NCI-H2227 treated with DMSO at 0.1 percent for 48 hours (cell line): ENCODE results near the gene TMEM236.
A peak's percentile ranks its signal among the peaks of the same experiment; 100 is the strongest.

Experiments used
- DNase-seq: peaks from one replicate; lab custom pipeline; 2025; lab: John Stamatoyannopoulos, UW

Gene TMEM236

DNA sequence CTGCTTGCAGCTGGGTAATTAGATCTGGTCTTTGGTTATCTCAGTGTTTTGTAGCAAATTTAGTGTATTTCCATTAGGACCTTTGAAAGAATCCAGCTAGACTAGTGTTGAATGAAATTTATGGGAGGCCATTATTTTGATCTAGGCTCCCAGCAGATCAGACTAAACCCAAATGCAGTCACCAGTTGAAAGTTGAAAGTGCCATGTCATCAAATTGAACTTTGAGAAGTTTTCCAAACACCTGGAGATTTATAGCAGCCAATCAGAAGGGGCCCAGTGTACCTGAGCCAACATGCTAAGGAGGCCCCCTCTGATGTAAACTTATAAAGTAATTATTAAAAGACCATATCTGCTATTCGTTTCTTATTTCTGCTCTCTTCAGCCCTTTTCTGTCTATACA lies 11.3 kb upstream of the TMEM236 start:
- DNase-seq = no peak

GRCh38 chr10:17742918-17743317 lies 9.1 kb upstream of the TMEM236 start:
- DNase-seq = peak; percentile 6

DNA sequence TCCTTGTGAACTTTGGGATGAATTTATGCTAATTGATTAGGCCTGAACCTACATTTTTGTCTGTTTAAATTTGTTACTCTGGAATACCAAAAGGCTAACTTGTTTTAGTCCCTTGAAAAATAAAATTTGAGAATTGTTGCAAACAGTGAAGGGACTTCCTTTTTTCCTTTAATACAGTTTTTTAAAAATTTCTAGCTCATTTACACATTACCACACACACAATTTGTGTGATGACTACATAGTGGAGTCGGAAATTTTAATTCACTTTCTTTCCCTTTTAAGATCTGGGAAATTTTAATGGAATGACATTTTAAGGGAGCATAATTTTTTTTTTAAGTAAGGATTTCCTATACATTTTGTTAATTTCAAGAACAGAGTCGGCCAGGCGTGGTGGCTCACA lies 8.6 kb upstream of the TMEM236 start:
- DNase-seq = no peak

DNA sequence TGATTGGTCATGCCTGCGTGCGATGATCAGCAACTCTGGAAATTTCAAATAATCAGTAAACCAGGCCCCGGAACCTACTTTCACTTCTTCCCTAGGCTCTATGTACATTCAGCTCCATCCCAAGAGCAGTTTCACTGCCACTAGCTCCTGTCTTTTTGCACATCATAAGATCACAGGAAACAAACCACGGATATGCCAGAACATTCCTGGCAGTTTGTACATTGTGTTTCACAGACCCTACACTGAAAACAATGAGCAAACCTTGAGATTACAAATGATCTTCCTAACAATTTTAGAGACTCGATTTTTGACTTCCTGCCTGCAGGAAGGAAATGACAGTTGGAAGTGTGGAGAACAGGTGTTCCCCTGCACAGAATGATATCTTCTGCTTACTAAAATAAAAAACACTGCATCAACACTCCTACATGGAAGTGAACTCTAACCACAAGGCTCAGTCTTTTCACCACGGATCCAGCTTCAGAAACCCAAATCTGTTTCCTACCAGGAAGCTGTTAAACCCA lies 7.6 kb upstream of the TMEM236 start:
- no peak for DNase-seq

- no peak for DNase-seq
These were observed 4.0 kb upstream of the TMEM236 start for GRCh38 chr10:17747883-17748550.

DNA sequence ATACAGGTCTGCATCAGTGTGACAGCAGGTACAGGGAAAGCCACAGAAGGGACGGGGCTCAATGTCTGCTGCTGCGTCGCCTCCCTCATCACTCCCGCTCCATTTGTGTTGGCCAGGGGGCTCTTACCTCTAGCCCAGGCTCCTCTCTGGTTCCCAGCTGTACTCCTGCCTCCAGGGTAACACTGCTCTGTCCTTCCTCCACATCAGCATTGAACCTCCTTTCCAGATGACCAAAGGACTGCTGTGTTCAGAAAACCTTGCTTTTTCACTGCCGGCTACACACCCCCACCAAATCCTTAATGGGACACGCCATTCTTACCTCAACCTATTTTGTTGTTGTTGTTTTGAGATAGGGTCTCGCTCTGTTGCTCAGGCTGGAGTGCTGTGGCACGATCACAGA lies 2.1 kb upstream of the TMEM236 start:
- DNase-seq = no peak

GRCh38 chr10:17756557-17757217 lies 4.7 kb downstream of the TMEM236 start:
- no peak for DNase-seq

DNA sequence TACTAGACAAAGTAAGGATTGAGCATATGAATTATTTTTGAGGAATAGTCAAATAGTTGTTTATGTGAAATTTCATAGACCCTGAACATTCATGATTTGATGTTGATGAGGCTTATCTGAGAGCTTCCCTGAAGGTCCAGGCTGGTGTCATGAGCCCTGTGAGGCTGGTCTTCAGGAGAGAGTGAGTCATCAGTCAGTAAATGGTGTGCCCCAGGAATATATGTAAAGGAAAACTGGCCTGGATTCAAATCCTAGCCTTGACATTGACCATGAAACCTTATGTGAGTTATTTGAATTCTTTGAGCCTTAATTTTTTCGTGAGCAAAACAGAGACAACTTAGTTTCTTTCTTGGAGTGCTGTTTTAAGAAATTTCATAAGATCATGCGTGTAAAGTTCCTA lies 6.2 kb downstream of the TMEM236 start:
- DNase-seq = no peak

DNA sequence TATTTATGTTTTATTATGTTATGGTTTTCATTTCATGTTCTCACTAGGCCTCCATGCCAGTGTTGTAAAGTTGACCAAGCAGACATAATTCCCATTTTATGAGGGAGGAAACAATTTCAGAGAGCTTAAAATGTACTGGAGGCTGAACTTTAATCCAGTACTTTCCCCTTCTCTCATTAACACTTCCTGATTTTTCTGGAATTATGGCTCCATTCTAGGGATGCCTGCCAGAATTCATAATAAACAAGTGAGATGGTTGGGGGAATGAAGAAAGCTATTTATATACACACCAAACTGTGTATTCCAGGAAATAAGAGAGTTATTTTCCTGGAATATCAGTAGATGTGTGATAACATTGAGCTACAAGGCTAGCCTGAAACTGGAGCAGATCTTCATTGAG lies 6.9 kb downstream of the TMEM236 start:
- DNase-seq = no peak

DNA sequence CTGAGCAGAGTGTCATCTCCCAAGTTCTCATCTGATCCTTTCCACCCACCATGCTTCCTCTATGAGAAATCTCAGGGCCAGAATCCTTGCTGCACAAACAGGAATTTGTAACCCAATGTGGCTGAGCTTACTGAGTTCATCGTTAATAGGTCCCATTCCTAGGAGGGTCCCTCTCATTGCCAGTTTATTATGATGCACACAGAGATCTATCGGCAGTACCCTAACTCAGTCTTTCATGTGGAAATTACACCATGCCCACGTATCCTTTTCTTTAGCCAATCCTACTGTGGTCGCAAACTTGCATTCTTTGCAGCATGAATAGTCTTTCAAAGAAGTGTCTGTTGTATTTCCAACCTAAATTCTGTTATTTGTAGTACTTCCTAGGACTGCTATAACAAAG lies 12.1 kb downstream of the TMEM236 start:
- no peak for DNase-seq

- no peak for DNase-seq
These were observed 13.6 kb downstream of the TMEM236 start for GRCh38 chr10:17765602-17766001.

DNA sequence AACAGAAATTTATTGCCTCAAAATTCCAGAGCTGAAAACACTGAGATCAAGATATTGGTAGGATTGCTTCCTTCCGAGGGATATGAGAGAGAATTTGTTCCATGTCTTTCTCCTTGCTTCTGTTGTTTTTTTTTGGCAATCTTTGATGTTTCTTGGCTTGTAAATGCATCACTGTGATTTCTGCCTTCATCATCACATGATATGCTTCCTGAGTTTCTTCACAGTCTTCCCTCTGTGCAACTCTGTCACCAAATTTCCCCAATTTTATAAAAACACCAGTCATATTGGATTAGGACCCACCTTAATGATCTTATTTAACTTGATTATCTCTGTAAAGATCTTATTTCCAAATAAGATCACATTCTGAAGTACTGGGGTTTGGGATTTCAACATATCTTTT lies 14.7 kb downstream of the TMEM236 start:
- no peak for DNase-seq

DNA sequence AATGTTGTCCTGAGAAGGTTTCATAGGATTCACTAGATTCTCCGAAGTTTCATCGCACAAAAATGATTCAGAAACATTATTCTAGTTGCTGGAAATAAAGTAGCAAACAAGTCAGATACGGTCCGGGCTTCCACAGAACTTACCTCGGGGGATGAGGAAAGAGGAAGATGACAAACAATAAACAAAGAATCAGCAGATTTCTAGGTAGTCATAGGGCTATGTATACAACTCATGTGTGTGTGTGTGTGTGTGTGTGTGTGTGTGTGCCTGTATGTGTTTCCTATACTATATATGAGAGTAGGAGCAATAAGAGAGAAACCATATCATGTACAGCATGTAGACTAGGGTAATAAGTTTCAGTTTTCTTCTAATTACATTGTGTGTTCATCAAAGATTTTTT lies 16.5 kb downstream of the TMEM236 start:
- DNase-seq = no peak

GRCh38 chr10:17768957-17769356 lies 17.0 kb downstream of the TMEM236 start:
- DNase-seq = no peak

DNA sequence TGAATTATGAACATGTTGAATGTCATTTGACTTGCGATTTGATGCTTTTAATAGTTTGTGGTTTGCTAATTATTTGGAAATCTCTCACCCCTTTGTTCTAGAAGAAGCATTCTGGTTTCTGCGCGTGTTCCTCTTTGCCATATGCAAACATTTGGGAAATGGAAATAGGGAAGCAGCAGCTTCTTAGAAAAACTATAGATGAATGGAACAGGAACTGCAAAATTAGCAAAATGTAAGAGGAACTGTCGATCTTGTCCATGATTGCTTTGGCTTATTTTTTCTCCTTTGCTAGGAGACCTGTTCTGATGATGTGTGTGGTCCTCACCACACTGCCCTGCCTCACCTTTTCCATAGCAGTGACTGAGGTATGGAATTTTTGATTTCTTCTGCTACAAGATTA lies 19.0 kb downstream of the TMEM236 start:
- DNase-seq = no peak

- no peak for DNase-seq
These were observed 27.8 kb downstream of the TMEM236 start for GRCh38 chr10:17779784-17780183.

- DNase-seq = no peak
These were observed 28.7 kb downstream of the TMEM236 start for GRCh38 chr10:17780727-17781126.

GRCh38 chr10:17781856-17782255 lies 29.9 kb downstream of the TMEM236 start:
- no peak for DNase-seq

GRCh38 chr10:17782921-17783665 lies 31.1 kb downstream of the TMEM236 start:
- DNase-seq = no peak

GRCh38 chr10:17783751-17784150 lies 31.8 kb downstream of the TMEM236 start:
- no peak for DNase-seq

DNA sequence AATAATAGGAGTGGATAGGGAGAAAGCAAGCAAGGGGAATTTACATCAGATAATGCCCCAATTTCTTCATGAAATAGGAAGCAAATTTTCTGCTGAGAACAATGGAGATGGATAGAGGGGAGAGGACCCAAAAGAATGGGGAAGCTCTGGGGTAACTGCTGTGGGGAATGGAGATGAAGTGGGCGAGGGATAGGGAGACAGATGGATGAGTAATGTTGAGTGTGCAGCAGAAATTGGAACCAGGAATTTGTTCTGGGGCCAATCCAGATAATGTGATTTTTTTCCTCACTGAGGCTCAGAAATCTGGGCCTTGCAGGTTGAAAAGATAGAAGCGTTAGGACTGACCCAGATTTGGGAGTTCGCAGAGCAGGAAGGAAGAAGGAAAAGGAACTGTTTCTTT lies 32.7 kb downstream of the TMEM236 start:
- DNase-seq = no peak

DNA sequence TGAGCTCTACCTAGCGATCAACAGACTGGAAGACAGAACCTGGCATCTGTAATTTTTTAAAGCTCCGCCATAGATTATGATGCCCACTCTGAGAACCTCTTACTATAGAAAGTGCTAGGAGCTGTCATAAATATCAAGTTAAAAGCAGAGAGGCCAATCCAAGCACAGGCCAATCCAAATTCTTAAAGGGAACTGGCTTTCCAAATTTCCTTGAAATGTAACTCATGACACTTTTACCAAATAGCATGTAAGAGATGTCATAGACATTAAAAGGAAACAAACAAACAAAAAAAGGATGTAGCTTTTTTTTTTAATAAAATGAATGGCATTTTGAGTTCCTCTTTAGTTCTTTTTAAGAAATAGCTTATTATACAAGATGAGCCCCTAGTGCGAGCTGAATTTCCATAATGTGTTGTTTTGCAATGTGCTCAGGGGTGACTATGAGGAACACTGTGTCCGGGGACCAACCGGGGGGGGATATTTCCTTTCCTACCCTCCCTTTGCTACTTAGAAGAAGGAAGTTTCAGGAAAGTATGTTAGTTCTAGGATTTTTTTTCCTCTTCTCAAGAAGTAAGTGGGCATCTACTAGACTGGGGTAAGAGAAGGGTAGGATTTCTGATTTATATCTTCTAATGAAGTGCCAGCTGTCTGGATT lies 33.4 kb downstream of the TMEM236 start:
- no peak for DNase-seq
